ENCODE data around the gene TMEM11. TPM values are rescaled to one million over a fixed set of nuclear protein-coding genes. Genes with fewer than 3 reads are reported as not detected.

TMEM11 gene, protein sequence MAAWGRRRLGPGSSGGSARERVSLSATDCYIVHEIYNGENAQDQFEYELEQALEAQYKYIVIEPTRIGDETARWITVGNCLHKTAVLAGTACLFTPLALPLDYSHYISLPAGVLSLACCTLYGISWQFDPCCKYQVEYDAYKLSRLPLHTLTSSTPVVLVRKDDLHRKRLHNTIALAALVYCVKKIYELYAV
- 22.2 and 22.6 TPM in 2 replicates for total RNA-seq
- long read RNA-seq, transcript TMEM11-202 (3 exons, 1,246 nt) = minor isoform, 10 of 38 reads
- long read RNA-seq, transcript TMEM11-201 (2 exons, 2,095 nt) = major isoform, 25 of 38 reads
- long read RNA-seq, partial matches to known transcripts = 0 of 38 reads
- long read RNA-seq, other reads (novel, unspliced or antisense) = 3 of 38 reads

DNA sequence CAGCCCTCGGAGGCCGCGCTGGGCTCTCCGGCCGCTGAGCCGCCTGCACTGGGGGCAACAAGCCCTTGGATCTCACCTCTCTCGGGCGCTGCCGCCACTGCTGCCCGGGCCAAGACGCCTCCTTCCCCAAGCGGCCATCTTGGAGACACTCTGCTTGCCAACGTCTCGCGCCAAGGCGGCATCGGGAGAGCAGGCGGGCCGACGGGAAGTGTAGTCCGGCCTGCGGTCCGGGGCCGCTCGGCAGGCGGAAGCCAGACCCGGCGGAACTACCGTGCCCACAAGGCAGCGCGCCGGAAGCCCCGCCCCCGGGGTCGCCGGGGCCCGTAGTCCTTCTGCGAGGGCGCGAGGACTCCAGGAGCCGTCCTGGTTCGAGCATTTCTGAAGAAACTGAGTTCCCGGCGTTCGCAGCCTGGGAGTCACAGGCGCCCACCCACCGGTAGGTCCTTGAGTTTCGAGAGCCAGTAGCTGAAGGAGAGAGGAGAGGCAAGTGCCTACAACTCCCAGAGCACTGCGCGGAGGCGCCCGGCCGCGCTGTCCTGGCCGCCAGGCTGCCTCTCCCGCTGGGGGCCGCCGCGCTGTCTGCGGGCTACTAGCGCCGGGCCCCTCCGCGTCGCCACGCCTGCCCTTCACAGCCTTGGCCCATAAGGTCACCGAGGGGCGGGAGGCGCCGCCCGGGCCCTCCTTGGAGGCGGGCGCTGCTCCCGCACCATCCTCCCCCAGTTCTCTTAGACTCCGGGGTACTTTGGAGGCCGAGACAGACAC, at the start of gene TMEM11:
Gene TMEM11 (minus strand): TSS at position 147 of the 762 bp plus-strand sequence. CDS start 9 bp downstream, at position 138.
- Mint-ChIP-seq H3K36me3 (ENCODE audit: insufficient read depth) (peaks cover 2% of the 10 kb centered on the region), H3K27ac (peak within 1 kb of the TSS; percentile 98), H3K27me3 (no peaks in the 10 kb centered on the region), H3K4me1 (ENCODE audit: low read depth) (peaks cover 26% of the 10 kb centered on the region), H3K9me3 (ENCODE audit: low read depth) (no peaks in the 10 kb centered on the region), H3K4me3 (ENCODE audit: low read depth) (peak within 1 kb of the TSS; percentile 82)
- TF ChIP-seq, protein P1, sequence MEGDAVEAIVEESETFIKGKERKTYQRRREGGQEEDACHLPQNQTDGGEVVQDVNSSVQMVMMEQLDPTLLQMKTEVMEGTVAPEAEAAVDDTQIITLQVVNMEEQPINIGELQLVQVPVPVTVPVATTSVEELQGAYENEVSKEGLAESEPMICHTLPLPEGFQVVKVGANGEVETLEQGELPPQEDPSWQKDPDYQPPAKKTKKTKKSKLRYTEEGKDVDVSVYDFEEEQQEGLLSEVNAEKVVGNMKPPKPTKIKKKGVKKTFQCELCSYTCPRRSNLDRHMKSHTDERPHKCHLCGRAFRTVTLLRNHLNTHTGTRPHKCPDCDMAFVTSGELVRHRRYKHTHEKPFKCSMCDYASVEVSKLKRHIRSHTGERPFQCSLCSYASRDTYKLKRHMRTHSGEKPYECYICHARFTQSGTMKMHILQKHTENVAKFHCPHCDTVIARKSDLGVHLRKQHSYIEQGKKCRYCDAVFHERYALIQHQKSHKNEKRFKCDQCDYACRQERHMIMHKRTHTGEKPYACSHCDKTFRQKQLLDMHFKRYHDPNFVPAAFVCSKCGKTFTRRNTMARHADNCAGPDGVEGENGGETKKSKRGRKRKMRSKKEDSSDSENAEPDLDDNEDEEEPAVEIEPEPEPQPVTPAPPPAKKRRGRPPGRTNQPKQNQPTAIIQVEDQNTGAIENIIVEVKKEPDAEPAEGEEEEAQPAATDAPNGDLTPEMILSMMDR (IDR thresholded peaks at IDR 0.05; ENCODE audit: unreplicated experiment) = peak; percentile 29
- DNase-seq (ENCODE audit: low spot score, unreplicated experiment) = peak; percentile 91

GRCh38 chr17:21263376-21263775, 49.4 kb upstream of the TMEM11 start:
- H3K9me3 Mint-ChIP-seq (ENCODE audit: low read depth) = no peaks in the 10 kb centered on the region
- TF ChIP-seq, protein P1 (IDR thresholded peaks at IDR 0.05; ENCODE audit: unreplicated experiment) = no peak
- H3K36me3 Mint-ChIP-seq (ENCODE audit: insufficient read depth) = no peaks in the 10 kb centered on the region
- DNase-seq (ENCODE audit: low spot score, unreplicated experiment) = no peak
- H3K4me3 Mint-ChIP-seq (ENCODE audit: low read depth) = no peak overlapping the region
- peaks cover 3% of the 10 kb centered on the region for H3K27me3 Mint-ChIP-seq
- H3K27ac Mint-ChIP-seq = no peak overlapping the region
- no peaks in the 10 kb centered on the region for H3K4me1 Mint-ChIP-seq (ENCODE audit: low read depth)

DNA sequence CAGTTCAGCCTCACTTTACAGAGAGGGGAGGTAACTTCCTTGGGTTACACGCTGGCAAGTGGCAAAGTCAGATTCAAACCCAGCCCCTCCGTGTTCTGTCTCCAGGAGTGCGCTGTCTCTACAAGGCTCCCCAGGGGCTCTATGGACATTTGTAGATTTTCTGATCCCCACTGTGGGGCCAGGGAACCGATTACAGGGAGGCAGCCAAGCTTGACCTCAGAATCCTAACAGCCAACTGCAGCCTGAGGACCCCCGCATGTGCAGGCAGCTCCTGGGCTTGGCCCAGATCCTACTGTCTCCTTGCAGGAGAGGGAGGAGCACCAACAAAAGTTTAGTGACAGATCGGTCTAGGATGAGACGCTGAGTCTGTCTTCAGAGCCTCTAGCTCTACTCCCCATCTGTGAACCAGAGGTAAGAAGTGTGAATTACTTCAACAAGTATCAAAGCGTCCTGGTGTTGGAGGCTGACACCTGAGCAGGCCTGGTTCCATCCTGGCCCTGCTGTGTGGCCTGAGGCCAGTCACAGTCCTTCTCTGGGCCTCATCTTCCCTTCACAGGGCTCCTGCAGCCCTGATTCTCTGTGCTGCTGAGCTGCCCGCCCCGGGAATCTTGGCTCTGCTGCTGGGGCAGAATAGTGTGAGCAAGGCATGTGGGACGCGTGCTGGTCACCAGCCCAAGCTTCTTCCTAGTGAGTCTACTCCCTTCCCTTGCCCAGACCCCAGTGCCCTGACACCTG, 48.5 kb upstream of the TMEM11 start:
- no peaks in the 10 kb centered on the region for H3K9me3 Mint-ChIP-seq (ENCODE audit: low read depth)
- TF ChIP-seq, protein P1 (IDR thresholded peaks at IDR 0.05; ENCODE audit: unreplicated experiment) = no peak
- no peaks in the 10 kb centered on the region for H3K36me3 Mint-ChIP-seq (ENCODE audit: insufficient read depth)
- no peak for DNase-seq (ENCODE audit: low spot score, unreplicated experiment)
- H3K27me3 Mint-ChIP-seq = peaks cover 3% of the 10 kb centered on the region
- no peak overlapping the region for H3K4me3 Mint-ChIP-seq (ENCODE audit: low read depth)
- H3K4me1 Mint-ChIP-seq (ENCODE audit: low read depth) = no peaks in the 10 kb centered on the region
- no peak overlapping the region for H3K27ac Mint-ChIP-seq

- no peaks in the 10 kb centered on the region for H3K27me3 Mint-ChIP-seq
- H3K9me3 Mint-ChIP-seq (ENCODE audit: low read depth) = no peaks in the 10 kb centered on the region
- H3K27ac Mint-ChIP-seq = peak overlapping the region; percentile 39
- no peak for DNase-seq (ENCODE audit: low spot score, unreplicated experiment)
- H3K4me3 Mint-ChIP-seq (ENCODE audit: low read depth) = no peak overlapping the region
- H3K4me1 Mint-ChIP-seq (ENCODE audit: low read depth) = no peaks in the 10 kb centered on the region
- no peaks in the 10 kb centered on the region for H3K36me3 Mint-ChIP-seq (ENCODE audit: insufficient read depth)
- TF ChIP-seq, protein P1 (IDR thresholded peaks at IDR 0.05; ENCODE audit: unreplicated experiment) = no peak
Observed at GRCh38 chr17:21258593-21258992, 44.6 kb upstream of the TMEM11 start.

All from progenitor cell of endocrine pancreas (in vitro differentiated cells).